Activated CD4-positive, alpha-beta T cell treated with anti-CD3 and anti-CD28 coated beads for 36 hours (primary cell): ENCODE data around the gene ALG10. TPM values are rescaled to one million over a fixed set of nuclear protein-coding genes. Genes with fewer than 3 reads are reported as not detected.
"Not testable (repeated sequence)": the region's sequence is repeated elsewhere in the genome, so short reads cannot be mapped to it uniquely, and the experiment has no call there.

ENCODE experiments used
- ATAC-seq: fragments of 200-7000 bp; cut with Tn5 transposase; one replicate; pipeline ENCODE4 v1.10.0; 2021; ENCODE audit warnings: mild to moderate bottlenecking, moderate library complexity
- CTCF ChIA-PET: fragments of 350-600 bp; sonication (Branson Sonifier 250); formaldehyde crosslinking; loops from one replicate; lab custom pipeline; 2021; ENCODE audit warnings: antibody characterized with exemption; lab: Charles Lee
- POLR2A ChIA-PET: fragments of 350-600 bp; sonication (Branson Sonifier 250); formaldehyde crosslinking; loops from one replicate; lab custom pipeline; 2021; ENCODE audit warnings: antibody characterized with exemption, inconsistent platforms; lab: Charles Lee
- DNase-seq: peaks from one replicate; pipeline ENCODE4 v3.0.0-alpha.2; 2020
- H3K27ac Mint-ChIP-seq: one replicate; pipeline ENCODE4 v1.8.0; 2021; ENCODE audit warnings: mixed read lengths
- H3K27me3 Mint-ChIP-seq: one replicate; pipeline ENCODE4 v1.8.0; 2021; ENCODE audit warnings: mixed read lengths
- H3K36me3 Mint-ChIP-seq: one replicate; pipeline ENCODE4 v1.8.0; 2021; ENCODE audit warnings: low read depth, mixed read lengths
- H3K4me1 Mint-ChIP-seq: one replicate; pipeline ENCODE4 v1.8.0; 2021; ENCODE audit warnings: mixed read lengths
- H3K4me3 Mint-ChIP-seq: one replicate; pipeline ENCODE4 v1.8.0; 2021; ENCODE audit warnings: mild to moderate bottlenecking, moderate library complexity, mixed read lengths
- H3K9me3 Mint-ChIP-seq: one replicate; pipeline ENCODE4 v1.8.0; 2021; ENCODE audit warnings: low read depth, mixed read lengths
- intact Hi-C, 2 experiments: fragments of 100-400 bp; cut with DNase I in 1 of 2; cut with micrococcal nuclease in 1 of 2; formaldehyde crosslinking; loops; one replicate each; pipeline versions ENCODE4 v1.14.2 to v1.15.1; 2022 to 2024; cut with DNase I, micrococcal nuclease
- total RNA-seq, 2 experiments: library from RNA; stranded (reverse); gene quantifications; one replicate each; pipeline ENCODE4 v1.2.3, GENCODE V29; 2021

The ALG10 gene, protein sequence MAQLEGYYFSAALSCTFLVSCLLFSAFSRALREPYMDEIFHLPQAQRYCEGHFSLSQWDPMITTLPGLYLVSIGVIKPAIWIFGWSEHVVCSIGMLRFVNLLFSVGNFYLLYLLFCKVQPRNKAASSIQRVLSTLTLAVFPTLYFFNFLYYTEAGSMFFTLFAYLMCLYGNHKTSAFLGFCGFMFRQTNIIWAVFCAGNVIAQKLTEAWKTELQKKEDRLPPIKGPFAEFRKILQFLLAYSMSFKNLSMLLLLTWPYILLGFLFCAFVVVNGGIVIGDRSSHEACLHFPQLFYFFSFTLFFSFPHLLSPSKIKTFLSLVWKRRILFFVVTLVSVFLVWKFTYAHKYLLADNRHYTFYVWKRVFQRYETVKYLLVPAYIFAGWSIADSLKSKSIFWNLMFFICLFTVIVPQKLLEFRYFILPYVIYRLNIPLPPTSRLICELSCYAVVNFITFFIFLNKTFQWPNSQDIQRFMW
- 10 to 100 TPM; 22.6 to 25.1 TPM for total RNA-seq

DNA sequence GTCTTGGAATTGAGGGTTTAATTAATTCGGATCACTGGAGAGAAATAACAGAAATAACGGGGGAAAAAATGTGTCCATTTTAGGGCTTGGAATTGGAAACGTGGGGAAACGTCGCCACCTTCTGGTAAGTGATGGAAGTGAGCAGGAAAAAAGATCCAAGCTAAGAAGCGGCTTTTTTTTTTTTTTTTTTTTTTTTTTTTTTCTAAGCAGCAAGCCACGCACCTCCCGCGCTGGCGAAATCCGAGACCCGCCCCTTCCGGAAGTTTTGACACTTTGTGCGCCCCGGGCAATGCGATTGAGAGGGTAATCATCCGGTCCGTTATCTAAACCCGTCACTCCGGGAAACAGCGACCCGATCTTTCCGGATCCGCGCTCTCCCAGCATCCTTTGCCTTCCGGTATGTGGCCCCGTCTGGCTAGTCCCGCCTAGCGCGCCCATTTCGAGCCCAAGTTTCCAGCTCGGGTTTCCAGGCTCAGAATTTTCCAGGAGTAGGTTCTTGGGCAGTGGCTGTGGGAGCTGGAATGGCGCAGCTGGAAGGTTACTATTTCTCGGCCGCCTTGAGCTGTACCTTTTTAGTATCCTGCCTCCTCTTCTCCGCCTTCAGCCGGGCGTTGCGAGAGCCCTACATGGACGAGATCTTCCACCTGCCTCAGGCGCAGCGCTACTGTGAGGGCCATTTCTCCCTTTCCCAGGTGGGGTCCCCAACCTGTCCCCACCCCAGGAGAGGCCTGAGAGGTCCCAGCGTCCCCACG, at the start of gene ALG10:
ALG10 (plus strand) TSS at position 418 of the 752 bp plus-strand sequence; CDS start at position 522, 104 bp downstream.
- intact Hi-C loops, result loop anchor here (1.0 to 5.0 kb wide), 5 partner anchors 1267 to 1655 kb away; partner anchors contain the start of genes DNM1L (in 2 of the 2) and YARS2 (in 2 of the 2)
- ATAC-seq (peak; percentile 100), DNase-seq (peak; percentile 97)
- POLR2A ChIA-PET, result interaction anchor here (0.6 to 0.7 kb wide), 2 partner anchors 216 to 1267 kb away, joined by 6 read pairs; partner anchors contain the start of gene YARS2
- peak within 1 kb of the TSS; percentile 96 for H3K4me3 Mint-ChIP-seq
- H3K4me1 Mint-ChIP-seq, result peaks cover 27% of the 10 kb centered on the region
- peaks cover 8% of the 10 kb centered on the region for H3K36me3 Mint-ChIP-seq
- H3K27me3 Mint-ChIP-seq, result no peaks in the 10 kb centered on the region
- CTCF ChIA-PET, result interaction anchor here (0.6 to 5.1 kb wide), 9 partner anchors 11 to 1888 kb away, joined by 3 to 56 read pairs (median 4); partner anchors contain the start of gene YARS2
- H3K9me3 Mint-ChIP-seq, result no peaks in the 10 kb centered on the region
- H3K27ac Mint-ChIP-seq, result peak within 1 kb of the TSS; percentile 98

DNA sequence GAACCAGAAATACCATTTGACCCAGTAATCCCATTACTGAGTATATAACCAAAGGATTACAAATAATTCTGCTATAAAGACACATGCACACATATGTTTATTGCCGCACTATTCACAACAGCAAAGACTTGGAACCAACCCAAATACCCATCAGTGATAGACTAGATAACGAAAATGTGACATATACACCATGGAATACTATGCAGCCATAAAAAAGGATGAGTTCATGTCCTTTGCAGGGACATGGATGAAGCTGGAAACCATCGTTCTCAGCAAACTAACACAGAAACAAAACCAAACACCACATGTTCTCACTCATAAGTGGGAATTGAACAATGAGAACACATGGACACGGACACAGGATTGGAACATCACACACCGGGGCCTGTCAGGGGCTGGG, 49.4 kb upstream of the ALG10 start:
- DNase-seq, H3K27ac Mint-ChIP-seq, H3K4me3 Mint-ChIP-seq, POLR2A ChIA-PET, H3K4me1 Mint-ChIP-seq, intact Hi-C loops, H3K36me3 Mint-ChIP-seq, CTCF ChIA-PET, ATAC-seq, H3K9me3 Mint-ChIP-seq, H3K27me3 Mint-ChIP-seq: not testable (repeated sequence)

DNA sequence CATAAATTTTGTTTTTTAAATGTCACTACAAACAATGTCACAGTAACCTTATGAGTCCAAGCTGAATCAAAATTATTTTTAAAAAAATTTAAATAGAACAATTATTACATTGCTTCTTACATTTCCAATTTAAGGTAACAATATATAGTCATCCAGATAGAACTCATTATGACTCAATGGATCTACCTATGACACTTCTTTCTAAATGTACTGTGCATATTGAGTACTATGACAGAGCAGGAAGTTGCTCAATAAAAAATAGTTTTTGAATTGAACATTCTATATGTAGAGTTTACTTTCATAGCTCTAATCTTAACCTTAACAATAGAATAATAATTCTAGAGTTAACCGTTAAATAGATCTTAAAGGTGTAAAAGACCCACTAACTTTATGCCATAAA, 44.4 kb upstream of the ALG10 start:
- DNase-seq (no peak), ATAC-seq (no peak)
- Mint-ChIP-seq H3K4me1 (no peaks in the 10 kb centered on the region), H3K36me3 (no peaks in the 10 kb centered on the region), H3K27me3 (peaks cover 6% of the 10 kb centered on the region), H3K9me3 (peaks cover 2% of the 10 kb centered on the region), H3K4me3 (no peak overlapping the region), H3K27ac (no peak overlapping the region)
- ChIA-PET CTCF (interaction anchor here (1.0 kb wide), 1 partner anchor 45 kb away, joined by 3 read pairs; the partner anchor contains the start of gene ALG10), POLR2A (no interaction called here)
- intact Hi-C loops, result no loop called here

DNA sequence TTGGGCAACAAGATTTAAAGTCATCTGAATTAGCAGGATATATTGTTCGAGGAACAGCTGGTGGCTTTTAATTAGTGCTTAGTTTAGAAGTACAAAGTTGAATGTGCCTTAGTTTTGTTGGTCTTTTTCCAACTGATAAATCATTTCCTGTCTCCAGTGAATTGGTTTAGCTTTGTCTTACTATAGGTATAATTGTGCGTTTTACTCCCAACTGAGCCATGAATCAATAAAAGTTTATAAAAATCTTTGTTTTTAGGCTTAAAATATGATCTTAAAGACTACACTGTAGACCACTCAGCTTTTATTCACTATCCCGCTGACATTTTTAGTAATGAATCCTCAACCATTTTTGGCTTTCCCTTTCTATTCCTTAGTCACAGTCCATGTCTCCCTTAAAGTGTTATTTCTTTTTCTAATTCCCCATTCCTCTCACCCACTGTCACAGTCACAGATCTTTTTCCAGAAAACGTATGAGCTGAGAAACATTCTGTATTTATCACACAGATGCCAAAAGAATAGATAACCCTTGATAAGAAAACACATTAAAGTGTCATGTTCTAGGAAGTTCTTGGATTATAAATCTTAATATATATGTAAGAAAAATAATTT, 34.0 kb upstream of the ALG10 start:
- H3K27ac Mint-ChIP-seq, result no peak overlapping the region
- intact Hi-C loops, result no loop called here
- H3K4me1 Mint-ChIP-seq, result no peaks in the 10 kb centered on the region
- ChIA-PET CTCF (no interaction called here), POLR2A (no interaction called here)
- no peaks in the 10 kb centered on the region for H3K9me3 Mint-ChIP-seq
- H3K27me3 Mint-ChIP-seq, result peaks cover 2% of the 10 kb centered on the region
- no peak overlapping the region for H3K4me3 Mint-ChIP-seq
- ATAC-seq (no peak), DNase-seq (no peak)
- H3K36me3 Mint-ChIP-seq, result no peaks in the 10 kb centered on the region

DNA sequence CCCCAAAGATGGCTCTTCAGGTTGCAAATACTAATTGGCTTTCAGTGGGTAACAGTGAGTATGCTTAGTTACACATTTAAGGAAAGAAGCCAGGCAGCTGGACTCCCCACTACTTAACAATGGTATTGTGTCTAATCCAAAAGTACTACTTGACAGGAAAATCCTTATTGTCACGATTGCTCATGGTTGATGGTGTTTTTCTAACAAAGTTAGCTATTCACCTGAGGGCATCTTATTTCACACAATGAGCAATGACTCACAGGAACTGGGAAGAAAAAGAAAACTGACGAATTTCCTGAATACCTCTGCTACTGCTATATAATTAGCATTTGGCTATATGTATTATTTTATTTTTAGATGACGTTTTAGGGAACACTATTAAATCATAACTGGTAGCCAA, 33.4 kb upstream of the ALG10 start:
- intact Hi-C loops, result no loop called here
- no peaks in the 10 kb centered on the region for H3K9me3 Mint-ChIP-seq
- H3K36me3 Mint-ChIP-seq, result no peaks in the 10 kb centered on the region
- no peak overlapping the region for H3K27ac Mint-ChIP-seq
- H3K27me3 Mint-ChIP-seq, result peaks cover 2% of the 10 kb centered on the region
- DNase-seq (no peak), ATAC-seq (no peak)
- ChIA-PET CTCF (no interaction called here), POLR2A (no interaction called here)
- no peak overlapping the region for H3K4me3 Mint-ChIP-seq
- H3K4me1 Mint-ChIP-seq, result no peaks in the 10 kb centered on the region

DNA sequence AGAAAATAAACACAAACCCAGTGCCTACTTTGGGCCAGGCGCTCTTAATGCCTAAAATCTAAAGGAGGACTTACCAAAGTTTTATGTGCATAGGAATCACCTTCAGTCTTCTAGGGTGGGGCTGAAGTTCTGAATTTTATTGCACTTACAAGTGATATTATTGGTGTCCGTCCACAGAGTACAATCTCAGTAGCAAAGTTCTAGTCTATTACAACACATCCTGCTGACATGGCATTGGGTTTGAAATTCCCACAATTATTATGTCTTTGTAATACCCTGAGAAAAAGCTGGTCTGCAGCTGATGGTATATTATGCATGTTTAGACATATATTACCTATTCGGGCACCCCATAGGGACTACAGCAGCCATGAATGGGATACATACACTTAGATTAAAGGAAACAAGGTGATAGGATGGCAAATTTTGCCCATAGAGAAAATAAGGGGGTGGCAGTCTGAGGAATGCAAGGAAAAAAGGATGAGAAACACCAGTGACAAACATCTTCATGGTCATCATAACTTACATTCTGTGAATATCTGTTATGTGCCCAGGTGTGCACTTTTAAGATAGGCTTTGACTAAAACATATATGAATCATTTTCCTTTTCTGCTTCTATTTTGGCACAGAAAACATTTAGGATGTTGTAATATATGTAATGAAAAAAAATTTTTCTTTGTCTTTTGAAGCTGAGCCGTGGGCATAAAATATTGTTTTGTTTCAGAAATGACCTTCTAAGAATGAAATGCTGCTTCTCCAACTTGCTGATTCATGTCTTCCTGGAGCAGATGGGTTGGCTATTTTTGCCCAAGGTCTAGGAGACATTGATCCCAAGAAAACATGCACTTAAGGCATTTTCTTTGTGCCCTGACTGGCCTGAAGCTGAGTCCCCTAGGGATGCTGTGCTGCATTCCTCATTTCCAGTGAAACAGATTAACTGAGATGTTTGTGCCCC, 27.2 kb upstream of the ALG10 start:
- intact Hi-C loops, result no loop called here
- Mint-ChIP-seq H3K9me3 (no peaks in the 10 kb centered on the region), H3K27ac (no peak overlapping the region), H3K27me3 (peaks cover 11% of the 10 kb centered on the region), H3K36me3 (no peaks in the 10 kb centered on the region), H3K4me3 (no peak overlapping the region), H3K4me1 (no peaks in the 10 kb centered on the region)
- POLR2A ChIA-PET, result no interaction called here
- ATAC-seq, result no peak
- DNase-seq, result no peak
- CTCF ChIA-PET, result no interaction called here

DNA sequence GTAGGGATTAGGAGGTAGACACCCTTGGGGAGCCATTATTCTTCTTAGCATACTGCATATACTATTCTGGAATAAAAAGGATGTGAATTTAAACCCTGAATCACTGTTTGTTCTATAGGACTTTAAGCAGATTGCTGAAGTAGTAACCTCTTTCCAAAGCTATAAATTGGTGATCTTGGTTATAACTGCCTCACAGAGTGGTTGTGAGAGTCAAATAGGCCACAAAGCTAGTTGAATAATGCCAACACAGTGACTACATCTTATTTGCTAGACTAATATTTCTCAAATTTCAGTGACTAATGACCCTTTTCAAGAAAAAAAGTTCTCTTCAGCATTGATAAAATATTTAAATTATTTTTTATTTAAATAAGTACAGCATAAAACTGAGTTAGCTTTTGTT, 13.5 kb upstream of the ALG10 start:
- H3K27ac Mint-ChIP-seq, ATAC-seq, CTCF ChIA-PET, H3K9me3 Mint-ChIP-seq, H3K36me3 Mint-ChIP-seq, intact Hi-C loops, DNase-seq, H3K4me3 Mint-ChIP-seq, POLR2A ChIA-PET, H3K4me1 Mint-ChIP-seq: not testable (repeated sequence)
- peaks cover 17% of the 10 kb centered on the region for H3K27me3 Mint-ChIP-seq

DNA sequence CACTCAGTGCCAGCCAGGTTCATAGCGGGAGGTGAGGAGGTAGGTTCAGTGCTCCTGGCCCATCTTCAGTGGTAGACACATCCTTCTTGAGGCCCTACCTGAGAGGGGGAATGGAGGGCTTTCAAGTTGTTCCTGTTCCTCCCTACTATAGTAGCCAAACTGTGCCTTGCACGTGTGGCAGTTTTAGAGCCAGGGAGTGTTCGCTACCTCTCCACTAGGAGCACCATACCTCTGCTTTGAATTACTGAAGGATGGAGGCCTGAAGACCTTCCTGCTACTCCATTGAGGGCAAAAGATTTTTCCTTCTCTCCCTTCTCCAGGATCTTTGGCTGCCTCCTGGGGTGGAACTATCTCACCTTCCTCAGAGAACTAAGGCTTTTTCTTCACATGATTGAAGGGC, 5.9 kb upstream of the ALG10 start:
- H3K9me3 Mint-ChIP-seq, result no peaks in the 10 kb centered on the region
- no peak overlapping the region for H3K27ac Mint-ChIP-seq
- H3K4me1 Mint-ChIP-seq, result peaks cover 4% of the 10 kb centered on the region
- CTCF ChIA-PET, result no interaction called here
- POLR2A ChIA-PET, result no interaction called here
- intact Hi-C loops, result no loop called here
- H3K4me3 Mint-ChIP-seq, result no peak overlapping the region
- H3K36me3 Mint-ChIP-seq, result no peaks in the 10 kb centered on the region
- DNase-seq, result no peak
- ATAC-seq, result no peak
- peaks cover 4% of the 10 kb centered on the region for H3K27me3 Mint-ChIP-seq

DNA sequence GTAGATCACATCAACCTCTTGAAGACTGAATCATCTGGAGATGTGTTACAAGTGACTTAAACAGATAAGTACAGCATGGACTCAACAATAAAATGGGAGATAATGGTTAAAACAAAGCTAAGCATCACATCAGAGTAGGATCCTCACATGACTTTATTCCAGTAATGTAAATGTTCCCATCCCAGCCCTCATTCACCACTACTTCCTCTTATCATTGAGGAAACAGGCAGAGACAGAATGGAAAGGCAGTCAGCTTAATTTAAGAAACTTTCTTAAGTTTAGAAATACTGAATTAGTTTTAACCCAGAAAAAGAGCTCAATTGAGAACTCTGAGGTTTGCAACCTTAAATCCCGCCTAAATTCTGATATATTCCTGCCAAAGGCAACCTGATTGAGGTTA, 1.2 kb upstream of the ALG10 start:
- Mint-ChIP-seq H3K36me3 (peaks cover 6% of the 10 kb centered on the region), H3K4me1 (peaks cover 27% of the 10 kb centered on the region), H3K4me3 (no peak overlapping the region), H3K27me3 (no peaks in the 10 kb centered on the region), H3K9me3 (no peaks in the 10 kb centered on the region), H3K27ac (peak overlapping the region; percentile 19)
- DNase-seq (no peak), ATAC-seq (no peak)
- intact Hi-C loops, result loop anchor here (5.0 kb wide), 2 partner anchors 1564 to 1654 kb away; no protein-coding TSS in a partner anchor
- POLR2A ChIA-PET, result no interaction called here
- CTCF ChIA-PET, result interaction anchor here (0.7 to 5.1 kb wide), 2 partner anchors 1266 to 1283 kb away, joined by 3 to 56 read pairs; partner anchors contain the start of gene YARS2

DNA sequence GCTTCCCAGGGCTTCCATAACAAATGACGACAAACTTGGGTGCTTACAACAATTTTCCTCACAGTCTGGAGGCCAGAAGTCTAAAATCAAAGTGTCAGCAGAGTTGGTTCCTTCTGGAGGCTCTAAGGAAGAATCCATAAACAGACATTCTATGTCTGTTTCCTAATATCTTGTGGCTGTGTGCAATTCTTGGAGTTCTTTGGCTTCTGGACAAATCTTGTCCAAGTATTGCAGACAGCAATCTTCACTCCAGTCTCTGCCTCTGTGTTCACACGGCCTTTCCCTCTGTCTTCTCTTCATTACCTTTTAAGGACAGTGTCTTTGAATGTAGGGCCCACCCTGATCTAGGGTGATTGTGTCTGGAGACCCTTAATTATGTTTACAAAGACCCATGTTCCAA, 5.4 kb downstream of the ALG10 start:
- POLR2A ChIA-PET, H3K27ac Mint-ChIP-seq, CTCF ChIA-PET, H3K27me3 Mint-ChIP-seq, DNase-seq, H3K4me3 Mint-ChIP-seq, H3K9me3 Mint-ChIP-seq, intact Hi-C loops, ATAC-seq: not testable (repeated sequence)
- H3K4me1 Mint-ChIP-seq, result peaks cover 18% of the 10 kb centered on the region
- peaks cover 11% of the 10 kb centered on the region for H3K36me3 Mint-ChIP-seq
